Measurements from ENCODE around the gene EDDM13.

Gene EDDM13

GRCh38 chr19:56347163-56347778 lies 74.7 kb downstream of the EDDM13 start:
- no peak for DNase-seq (ENCODE audit: low read depth in 1 of 2, low spot score in 1 of 2)
- Histone ChIP-seq H3K27me3 (ENCODE audit: insufficient read depth, poor library complexity, severe bottlenecking) (no peaks in the 10 kb centered on the region), H3K27ac (replicated peaks) (no peak overlapping the region), H3K4me3 (replicated peaks; ENCODE audit: insufficient read depth, low read length) (no peak overlapping the region)
- TF ChIP-seq GABPA (IDR thresholded peaks at IDR 0.05; ENCODE audit: low read depth): no peak
- TF ChIP-seq CTCF (IDR thresholded peaks at IDR 0.05; ENCODE audit: insufficient read depth, low read length): no peak
- TF ChIP-seq REST (IDR thresholded peaks at IDR 0.05; ENCODE audit: insufficient replicate concordance, low read depth): no peak
- TF ChIP-seq SPI1 (IDR thresholded peaks at IDR 0.05; ENCODE audit: borderline replicate concordance, low read depth): no peak
- TF ChIP-seq POLR2AphosphoS5 (IDR thresholded peaks at IDR 0.05; ENCODE audit: low read depth): no peak

GRCh38 chr19:56348289-56348877 lies 75.8 kb downstream of the EDDM13 start:
- no peak overlapping the region for H3K4me3 ChIP-seq (replicated peaks; ENCODE audit: insufficient read depth, low read length)
- no peaks in the 10 kb centered on the region for H3K27me3 ChIP-seq (ENCODE audit: insufficient read depth, poor library complexity, severe bottlenecking)
- TF ChIP-seq CTCF (IDR thresholded peaks at IDR 0.05; ENCODE audit: insufficient read depth, low read length): peak; percentile 10
- no peak for TF ChIP-seq REST (IDR thresholded peaks at IDR 0.05; ENCODE audit: insufficient replicate concordance, low read depth)
- H3K27ac ChIP-seq (replicated peaks): no peak overlapping the region
- DNase-seq (ENCODE audit: low read depth in 1 of 2, low spot score in 1 of 2): peak in 1 of 2 experiments; percentile 25

- Histone ChIP-seq H3K27me3 (ENCODE audit: insufficient read depth, poor library complexity, severe bottlenecking) (no peaks in the 10 kb centered on the region), H3K27ac (replicated peaks) (no peak overlapping the region), H3K4me3 (replicated peaks; ENCODE audit: insufficient read depth, low read length) (no peak overlapping the region)
- DNase-seq (ENCODE audit: low read depth in 1 of 2, low spot score in 1 of 2): peak; percentile 13 to 58
- TF ChIP-seq SPI1 (IDR thresholded peaks at IDR 0.05; ENCODE audit: borderline replicate concordance, low read depth): no peak
- no peak for TF ChIP-seq REST (IDR thresholded peaks at IDR 0.05; ENCODE audit: insufficient replicate concordance, low read depth)
- peak; percentile 65 for TF ChIP-seq CTCF (IDR thresholded peaks at IDR 0.05; ENCODE audit: insufficient read depth, low read length)
- no peak for TF ChIP-seq GABPA (IDR thresholded peaks at IDR 0.05; ENCODE audit: low read depth)
These were observed 78.0 kb downstream of the EDDM13 start for GRCh38 chr19:56350416-56351045.

All from HL-60 (cell line).